ENCODE results near the gene NFATC1.

Gene NFATC1

DNA sequence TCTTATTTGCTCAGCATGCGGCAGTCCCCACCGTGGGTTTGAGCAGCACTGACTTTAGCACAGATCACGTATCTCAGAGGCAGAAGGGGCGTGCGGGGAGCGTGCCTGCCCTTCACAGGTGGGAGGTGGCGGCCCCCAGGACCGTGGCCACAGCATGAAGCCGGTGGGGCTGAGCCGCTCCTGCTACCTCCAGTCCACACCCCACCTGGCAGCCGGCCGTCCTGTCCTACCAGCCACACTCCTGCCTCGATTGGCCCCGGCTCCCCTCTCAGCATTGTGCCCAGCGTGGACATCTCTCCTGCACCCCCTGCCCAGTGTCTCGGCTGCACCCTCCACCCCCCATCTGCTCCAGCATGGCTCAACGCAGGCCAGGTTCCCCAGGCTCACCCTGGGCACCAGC, 73.6 kb downstream of the NFATC1 start:
- no peak for TF ChIP-seq EZH2 (IDR thresholded peaks at IDR 0.05; ENCODE audit: borderline replicate concordance, low read depth, low read length, severe bottlenecking)
- TF ChIP-seq, protein P1, sequence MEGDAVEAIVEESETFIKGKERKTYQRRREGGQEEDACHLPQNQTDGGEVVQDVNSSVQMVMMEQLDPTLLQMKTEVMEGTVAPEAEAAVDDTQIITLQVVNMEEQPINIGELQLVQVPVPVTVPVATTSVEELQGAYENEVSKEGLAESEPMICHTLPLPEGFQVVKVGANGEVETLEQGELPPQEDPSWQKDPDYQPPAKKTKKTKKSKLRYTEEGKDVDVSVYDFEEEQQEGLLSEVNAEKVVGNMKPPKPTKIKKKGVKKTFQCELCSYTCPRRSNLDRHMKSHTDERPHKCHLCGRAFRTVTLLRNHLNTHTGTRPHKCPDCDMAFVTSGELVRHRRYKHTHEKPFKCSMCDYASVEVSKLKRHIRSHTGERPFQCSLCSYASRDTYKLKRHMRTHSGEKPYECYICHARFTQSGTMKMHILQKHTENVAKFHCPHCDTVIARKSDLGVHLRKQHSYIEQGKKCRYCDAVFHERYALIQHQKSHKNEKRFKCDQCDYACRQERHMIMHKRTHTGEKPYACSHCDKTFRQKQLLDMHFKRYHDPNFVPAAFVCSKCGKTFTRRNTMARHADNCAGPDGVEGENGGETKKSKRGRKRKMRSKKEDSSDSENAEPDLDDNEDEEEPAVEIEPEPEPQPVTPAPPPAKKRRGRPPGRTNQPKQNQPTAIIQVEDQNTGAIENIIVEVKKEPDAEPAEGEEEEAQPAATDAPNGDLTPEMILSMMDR (IDR thresholded peaks at IDR 0.05; ENCODE audit: borderline replicate concordance, extremely low read depth, low read length, poor library complexity, severe bottlenecking) = no peak
- Histone ChIP-seq H3K4me1 (ENCODE audit: insufficient read depth, low read length) (no peaks in the 10 kb centered on the region), H3K36me3 (ENCODE audit: insufficient read depth, low read length) (peaks cover 15% of the 10 kb centered on the region), H3K4me3 (ENCODE audit: low read depth in 1 of 2, low read length in 2 of 2) (no peak overlapping the region), H3K27ac (ENCODE audit: low read length) (no peak overlapping the region), H3K79me2 (ENCODE audit: insufficient read depth, low read length) (no peaks in the 10 kb centered on the region), H2AFZ (ENCODE audit: low read depth, low read length) (no peak overlapping the region), H4K20me1 (ENCODE audit: insufficient read depth, low read length) (no peaks in the 10 kb centered on the region; the same call in 1 of the 2 replicates), H3K4me2 (ENCODE audit: insufficient read depth, low read length) (no peak overlapping the region), H3K27me3 (ENCODE audit: insufficient read depth, low read length, poor library complexity) (no peaks in the 10 kb centered on the region), H3K9me3 (ENCODE audit: insufficient read depth, low read length, severe bottlenecking) (no peaks in the 10 kb centered on the region), H3K9ac (ENCODE audit: low read depth, low read length) (no peak overlapping the region)
- DNase-seq = no peak
- no peak for ATAC-seq (ENCODE audit: insufficient read depth, low read depth)

DNA sequence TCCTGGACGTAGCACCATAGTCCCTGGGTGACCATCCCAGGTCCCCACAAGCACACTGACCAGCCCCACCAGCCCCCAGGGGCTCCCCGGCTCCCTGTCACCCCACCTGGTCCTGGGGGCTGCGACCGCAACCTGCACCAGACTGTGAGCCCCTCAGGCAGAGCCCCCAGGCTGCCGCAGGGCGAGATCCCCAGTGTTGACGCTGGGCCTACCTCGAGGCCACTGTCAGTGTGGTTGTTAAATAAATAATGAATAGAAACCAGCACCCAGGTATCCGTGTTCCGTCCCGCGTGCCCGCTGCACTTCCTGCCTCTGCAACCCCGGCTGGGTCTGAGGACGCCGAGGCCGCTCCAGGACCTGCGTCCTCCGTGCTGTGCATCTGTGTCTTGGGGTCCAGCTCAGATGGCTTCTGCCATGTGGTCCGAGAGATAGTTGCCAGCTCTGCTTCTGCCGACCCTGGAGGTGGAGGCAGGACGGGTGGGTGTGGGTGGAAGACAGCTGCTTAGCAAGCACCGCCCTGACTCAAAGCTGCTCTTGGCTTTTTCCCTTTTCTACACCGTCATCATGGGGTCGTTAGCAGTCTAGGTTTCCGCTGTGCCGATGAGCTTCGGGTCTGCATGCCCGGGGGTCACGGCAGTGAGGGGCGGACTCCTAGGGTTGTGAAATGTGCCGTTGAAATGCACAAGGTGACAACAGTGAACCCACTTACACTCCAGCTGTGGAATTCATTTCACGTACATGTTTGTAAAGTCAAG, 74.2 kb downstream of the NFATC1 start:
- Histone ChIP-seq H3K4me1 (ENCODE audit: insufficient read depth, low read length) (no peaks in the 10 kb centered on the region), H3K36me3 (ENCODE audit: insufficient read depth, low read length) (peaks cover 15% of the 10 kb centered on the region), H3K79me2 (ENCODE audit: insufficient read depth, low read length) (no peaks in the 10 kb centered on the region), H3K4me2 (ENCODE audit: insufficient read depth, low read length) (no peak overlapping the region), H3K27ac (ENCODE audit: low read length) (no peak overlapping the region), H3K9me3 (ENCODE audit: insufficient read depth, low read length, severe bottlenecking) (no peaks in the 10 kb centered on the region), H2AFZ (ENCODE audit: low read depth, low read length) (no peak overlapping the region), H3K27me3 (ENCODE audit: insufficient read depth, low read length, poor library complexity) (no peaks in the 10 kb centered on the region), H3K9ac (ENCODE audit: low read depth, low read length) (no peak overlapping the region), H4K20me1 (ENCODE audit: insufficient read depth, low read length) (no peaks in the 10 kb centered on the region; the same call in 1 of the 2 replicates), H3K4me3 (ENCODE audit: low read depth in 1 of 2, low read length in 2 of 2) (no peak overlapping the region)
- DNase-seq (no peak), ATAC-seq (ENCODE audit: insufficient read depth, low read depth) (no peak)
- no peak for TF ChIP-seq EZH2 (IDR thresholded peaks at IDR 0.05; ENCODE audit: borderline replicate concordance, low read depth, low read length, severe bottlenecking)
- TF ChIP-seq, protein P1 (IDR thresholded peaks at IDR 0.05; ENCODE audit: borderline replicate concordance, extremely low read depth, low read length, poor library complexity, severe bottlenecking) = no peak

DNA sequence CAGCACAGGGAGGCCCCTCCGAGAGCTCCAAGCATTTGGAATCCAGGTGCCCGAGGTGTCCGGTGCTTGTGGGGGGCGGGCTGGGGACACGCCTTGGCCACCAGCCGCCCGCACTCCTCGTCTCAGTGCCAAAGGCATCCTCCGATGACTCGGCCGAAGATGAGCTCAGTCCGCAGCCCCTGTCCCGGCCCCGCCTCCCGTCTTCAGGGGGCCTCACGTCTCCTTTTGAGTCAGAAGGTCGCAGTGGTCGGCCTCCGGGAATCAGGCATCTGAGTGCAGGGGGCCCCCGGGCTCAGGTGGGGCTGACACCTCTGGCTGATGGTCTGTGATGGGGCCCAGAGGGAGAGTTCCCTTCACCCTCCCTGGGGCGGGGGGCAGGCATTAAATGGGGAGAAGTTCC, 74.8 kb downstream of the NFATC1 start:
- Histone ChIP-seq H3K79me2 (ENCODE audit: insufficient read depth, low read length) (no peaks in the 10 kb centered on the region), H3K4me3 (ENCODE audit: low read depth in 1 of 2, low read length in 2 of 2) (no peak overlapping the region), H3K27ac (ENCODE audit: low read length) (no peak overlapping the region), H3K4me1 (ENCODE audit: insufficient read depth, low read length) (no peaks in the 10 kb centered on the region), H4K20me1 (ENCODE audit: insufficient read depth, low read length) (no peaks in the 10 kb centered on the region; the same call in 1 of the 2 replicates), H3K27me3 (ENCODE audit: insufficient read depth, low read length, poor library complexity) (no peaks in the 10 kb centered on the region), H2AFZ (ENCODE audit: low read depth, low read length) (no peak overlapping the region), H3K9ac (ENCODE audit: low read depth, low read length) (no peak overlapping the region), H3K36me3 (ENCODE audit: insufficient read depth, low read length) (peaks cover 15% of the 10 kb centered on the region), H3K9me3 (ENCODE audit: insufficient read depth, low read length, severe bottlenecking) (no peaks in the 10 kb centered on the region), H3K4me2 (ENCODE audit: insufficient read depth, low read length) (no peak overlapping the region)
- DNase-seq (no peak), ATAC-seq (ENCODE audit: insufficient read depth, low read depth) (no peak)
- TF ChIP-seq, protein P1 (IDR thresholded peaks at IDR 0.05; ENCODE audit: borderline replicate concordance, extremely low read depth, low read length, poor library complexity, severe bottlenecking) = no peak
- no peak for TF ChIP-seq EZH2 (IDR thresholded peaks at IDR 0.05; ENCODE audit: borderline replicate concordance, low read depth, low read length, severe bottlenecking)

Measured in DND-41 (cell line).